A204.1 (cell line): Measurements from ENCODE around the gene ADCY1.

Experiments used
- FAIRE-seq: peaks from 2 replicates; lab custom pipeline; 2012; peaks lifted over from hg19 to GRCh38; lab: Jason Lieb, UNC

Gene ADCY1

GRCh38 chr7:45653209-45653907 lies 79.2 kb downstream of the ADCY1 start:
- no peak for FAIRE-seq

GRCh38 chr7:45654341-45654740 lies 80.2 kb downstream of the ADCY1 start:
- no peak for FAIRE-seq

GRCh38 chr7:45655539-45655938 lies 81.4 kb downstream of the ADCY1 start:
- no peak for FAIRE-seq

GRCh38 chr7:45656431-45656830 lies 82.3 kb downstream of the ADCY1 start:
- no peak for FAIRE-seq

- FAIRE-seq, result no peak
Measured at GRCh38 chr7:45657136-45657889, 83.1 kb downstream of the ADCY1 start.

- no peak for FAIRE-seq
Measured at GRCh38 chr7:45657890-45658715, 83.9 kb downstream of the ADCY1 start.

GRCh38 chr7:45658716-45659495 lies 84.7 kb downstream of the ADCY1 start:
- FAIRE-seq, result no peak

- FAIRE-seq, result no peak
Measured at GRCh38 chr7:45659496-45660139, 85.5 kb downstream of the ADCY1 start.

- no peak for FAIRE-seq
Measured at GRCh38 chr7:45660201-45660900, 86.2 kb downstream of the ADCY1 start.

GRCh38 chr7:45660901-45661211 lies 86.7 kb downstream of the ADCY1 start:
- FAIRE-seq, result no peak

GRCh38 chr7:45661302-45661995 lies 87.3 kb downstream of the ADCY1 start:
- FAIRE-seq, result no peak

- FAIRE-seq, result no peak
Measured at GRCh38 chr7:45662018-45662417, 87.8 kb downstream of the ADCY1 start.

- FAIRE-seq, result no peak
Measured at GRCh38 chr7:45662540-45663166, 88.5 kb downstream of the ADCY1 start.

- no peak for FAIRE-seq
Measured at GRCh38 chr7:45663167-45663921, 89.2 kb downstream of the ADCY1 start.

GRCh38 chr7:45663965-45664633 lies 89.9 kb downstream of the ADCY1 start:
- FAIRE-seq, result no peak

GRCh38 chr7:45665172-45665571 lies 91.0 kb downstream of the ADCY1 start:
- FAIRE-seq, result no peak

- no peak for FAIRE-seq
Measured at GRCh38 chr7:45670227-45670626, 96.1 kb downstream of the ADCY1 start.

GRCh38 chr7:45670717-45671116 lies 96.5 kb downstream of the ADCY1 start:
- no peak for FAIRE-seq
